GM19043 (cell line): ENCODE measurements around the gene SRP68.

Experiments
- ATAC-seq: cut with Tn5 transposase; IDR thresholded peaks from one replicate; pipeline ENCODE4 v1.9.1; 2021; ENCODE audit warnings: low read depth; ENCODE audit not compliant: unreplicated experiment

The SRP68 gene

GRCh38 chr17:76090517-76091129, 18.3 kb upstream of the SRP68 start:
- ATAC-seq = no peak

- no peak for ATAC-seq
These were observed 17.6 kb upstream of the SRP68 start for GRCh38 chr17:76089680-76090516.

- ATAC-seq = no peak
These were observed 16.7 kb upstream of the SRP68 start for GRCh38 chr17:76088868-76089576.

- no peak for ATAC-seq
These were observed 15.9 kb upstream of the SRP68 start for GRCh38 chr17:76088041-76088867.

- ATAC-seq = no peak
These were observed 15.2 kb upstream of the SRP68 start for GRCh38 chr17:76087531-76087930.

GRCh38 chr17:76086384-76086783, 14.1 kb upstream of the SRP68 start:
- ATAC-seq = no peak

GRCh38 chr17:76085731-76086366, 13.5 kb upstream of the SRP68 start:
- ATAC-seq = no peak

- no peak for ATAC-seq
These were observed 12.9 kb upstream of the SRP68 start for GRCh38 chr17:76085066-76085730.

- ATAC-seq = no peak
These were observed 11.3 kb upstream of the SRP68 start for GRCh38 chr17:76083536-76084182.

- ATAC-seq = no peak
These were observed 10.3 kb upstream of the SRP68 start for GRCh38 chr17:76082326-76083251.

- no peak for ATAC-seq
These were observed 9.2 kb upstream of the SRP68 start for GRCh38 chr17:76081295-76082210.

GRCh38 chr17:76080768-76081287, 8.5 kb upstream of the SRP68 start:
- no peak for ATAC-seq

GRCh38 chr17:76079956-76080767, 7.8 kb upstream of the SRP68 start:
- no peak for ATAC-seq

GRCh38 chr17:76079535-76079955, 7.2 kb upstream of the SRP68 start:
- ATAC-seq = no peak

GRCh38 chr17:76078860-76079534, 6.7 kb upstream of the SRP68 start, which contains the start of gene ZACN:
Gene ZACN (plus strand): TSS chr17:76079182. CDS start chr17:76079265, 83 bp downstream.
- no peak for ATAC-seq
